ENCODE results near the gene CD3G. TPM values are rescaled to one million over a fixed set of nuclear protein-coding genes. Genes with fewer than 3 reads are reported as not detected.

The CD3G gene
- total and polyA plus RNA-seq, 2 of the 4 experiments (the other 2 are of a cell fraction), result not detected

DNA sequence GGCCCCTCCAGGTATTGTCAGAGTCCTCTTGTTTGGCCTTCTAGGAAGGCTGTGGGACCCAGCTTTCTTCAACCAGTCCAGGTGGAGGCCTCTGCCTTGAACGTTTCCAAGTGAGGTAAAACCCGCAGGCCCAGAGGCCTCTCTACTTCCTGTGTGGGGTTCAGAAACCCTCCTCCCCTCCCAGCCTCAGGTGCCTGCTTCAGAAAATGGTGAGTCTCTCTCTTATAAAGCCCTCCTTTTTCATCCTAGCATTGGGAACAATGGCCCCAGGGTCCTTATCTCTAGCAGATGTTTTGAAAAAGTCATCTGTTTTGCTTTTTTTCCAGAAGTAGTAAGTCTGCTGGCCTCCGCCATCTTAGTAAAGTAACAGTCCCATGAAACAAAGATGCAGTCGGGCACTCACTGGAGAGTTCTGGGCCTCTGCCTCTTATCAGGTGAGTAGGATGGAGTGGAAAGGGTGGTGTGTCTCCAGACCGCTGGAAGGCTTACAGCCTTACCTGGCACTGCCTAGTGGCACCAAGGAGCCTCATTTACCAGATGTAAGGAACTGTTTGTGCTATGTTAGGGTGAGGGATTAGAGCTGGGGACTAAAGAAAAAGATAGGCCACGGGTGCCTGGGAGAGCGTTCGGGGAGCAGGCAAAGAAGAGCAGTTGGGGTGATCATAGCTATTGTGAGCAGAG is 39.4 kb upstream of the CD3G start, which contains the start of gene CD3E:
CD3E (plus strand) TSS at position 163 of the 681 bp plus-strand sequence; CDS start at position 386, 223 bp downstream.
- no TSS peak for BruUV-seq (replicated peaks)
- H3K4me1 ChIP-seq (ENCODE audit: control insufficient read depth, insufficient read depth, low read length), result no peaks in the 10 kb centered on the region
- H3K9me1 ChIP-seq (ENCODE audit: insufficient read depth, low read length), result no peaks in the 10 kb centered on the region
- H3K9me3 ChIP-seq (ENCODE audit: control insufficient read depth, insufficient read depth, low read length), result no peaks in the 10 kb centered on the region
- no peak within 1 kb of the TSS for H4K5ac ChIP-seq (ENCODE audit: low read depth, low read length)
- H2AK5ac ChIP-seq (ENCODE audit: low read depth, low read length), result no peak within 1 kb of the TSS
- no peak within 1 kb of the TSS for H3K56ac ChIP-seq (ENCODE audit: extremely low read depth, insufficient read depth, low read length)
- H3K27me3 ChIP-seq (ENCODE audit: control insufficient read depth, insufficient read depth, low read length), result peaks cover 12% of the 10 kb centered on the region
- no peak within 1 kb of the TSS for H3K4me3 ChIP-seq (ENCODE audit: insufficient read depth, low read depth, low read length)
- H2BK15ac ChIP-seq (ENCODE audit: low read depth, low read length), result no peak within 1 kb of the TSS
- no peak within 1 kb of the TSS for H2BK20ac ChIP-seq (ENCODE audit: low read depth, low read length)
- TF ChIP-seq SMC3 (IDR thresholded peaks at IDR 0.05; ENCODE audit: low read depth, low read length) (no peak), RCOR1 (IDR thresholded peaks at IDR 0.05; ENCODE audit: insufficient replicate concordance, low read length) (no peak), CEBPB (IDR thresholded peaks at IDR 0.05; ENCODE audit: low read depth, low read length) (no peak), MXI1 (IDR thresholded peaks at IDR 0.05; ENCODE audit: borderline replicate concordance, low read depth, low read length) (no peak), NFE2L2 (IDR thresholded peaks at IDR 0.05; ENCODE audit: low read depth, low read length) (no peak)
- no peak within 1 kb of the TSS for H3K4ac ChIP-seq (ENCODE audit: low read depth, low read length)
- H4K20me1 ChIP-seq (ENCODE audit: insufficient read depth, low read length), result no peaks in the 10 kb centered on the region
- H3K23ac ChIP-seq (ENCODE audit: low read depth, low read length), result no peak within 1 kb of the TSS
- H4K8ac ChIP-seq (ENCODE audit: low read depth in 2 of 2, low read length in 2 of 2), result no peak within 1 kb of the TSS
- intact Hi-C loops (cut with micrococcal nuclease) (no loop called here), dilution Hi-C loops (cut with HindIII; ENCODE audit: low sequenced_read_pairs, unreplicated experiment) (no loop called here), in situ Hi-C loops (cut with MboI; ENCODE audit: low sequenced_read_pairs) (no loop called here)
- WGBS, 2 experiments (ENCODE audit: extremely low coverage in 2 of 2, insufficient read length in 1 of 2), result no CpG with 5 or more reads among the region's 8 CpGs
- no peak within 1 kb of the TSS for H3K14ac ChIP-seq (replicated peaks; ENCODE audit: low read depth, low read length)
- H2BK120ac ChIP-seq (ENCODE audit: low read depth, low read length), result no peak within 1 kb of the TSS
- no peak within 1 kb of the TSS for H2AFZ ChIP-seq (replicated peaks; ENCODE audit: low read length, poor library complexity)
- no peak within 1 kb of the TSS for H3K9ac ChIP-seq (ENCODE audit: low read depth, low read length)
- no peak within 1 kb of the TSS for H3K4me2 ChIP-seq (ENCODE audit: low read depth, low read length)
- H3K79me1 ChIP-seq (ENCODE audit: low read depth in 1 of 2, low read length in 2 of 2), result no peaks in the 10 kb centered on the region
- H3K18ac ChIP-seq (ENCODE audit: low read depth, low read length), result no peak within 1 kb of the TSS
- CTCF ChIA-PET, result no interaction called here
- H3K27ac ChIP-seq (ENCODE audit: insufficient read depth, low read length), result no peak within 1 kb of the TSS
- no peak within 1 kb of the TSS for H4K91ac ChIP-seq (ENCODE audit: insufficient read depth, low read depth, low read length)
- no peaks in the 10 kb centered on the region for H3K36me3 ChIP-seq (ENCODE audit: control insufficient read depth, insufficient read depth, low read length)
- ATAC-seq (ENCODE audit: low read depth) (no peak), DNase-seq (no peak)
- POLR2A ChIA-PET (ENCODE audit: unreplicated experiment), result no interaction called here
- H2AK9ac ChIP-seq (replicated peaks; ENCODE audit: low read depth, low read length, poor library complexity), result no peak within 1 kb of the TSS
- H2BK5ac ChIP-seq (ENCODE audit: low read depth, low read length, poor library complexity, severe bottlenecking), result no peak within 1 kb of the TSS

Data from IMR-90 (cell line).